ENCODE data around the gene SORL1.
"Not testable (repeated sequence)": the region's sequence is repeated elsewhere in the genome, so short reads cannot be mapped to it uniquely, and the experiment has no call there.

Gene SORL1

DNA sequence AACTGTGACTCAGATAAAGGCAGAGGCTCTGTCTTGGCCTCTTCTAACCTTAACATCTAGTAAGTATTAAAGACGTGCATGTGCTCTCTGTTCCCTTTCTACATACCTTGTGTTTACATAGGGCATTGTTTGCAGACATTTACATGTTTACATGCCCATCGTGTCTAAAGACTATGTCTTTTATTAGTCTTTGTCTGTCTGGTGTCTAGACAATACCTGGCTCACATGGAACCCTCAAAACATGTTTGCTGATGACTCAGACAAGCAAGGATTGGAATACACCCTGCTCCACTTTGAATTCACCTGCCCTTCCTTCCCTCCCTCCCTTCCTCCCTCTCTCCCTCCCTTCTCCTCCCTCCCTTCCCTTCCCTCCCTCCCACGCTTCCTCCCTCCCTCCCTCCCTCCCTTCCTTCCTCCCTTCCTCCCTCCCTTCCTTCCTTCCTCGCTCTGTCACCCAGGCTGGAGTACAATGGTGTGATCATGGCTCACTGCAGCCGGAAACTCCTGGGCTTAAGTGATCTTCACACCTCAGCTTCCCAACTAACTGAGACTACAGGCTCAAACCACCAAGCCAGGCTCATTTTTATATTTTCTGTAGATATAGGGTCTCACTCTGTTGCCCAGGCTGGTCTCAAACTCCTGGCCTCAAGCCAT is 24.4 kb downstream of the SORL1 start:
- no peak for DNase-seq

GRCh38 chr11:121478226-121478894 is 26.2 kb downstream of the SORL1 start:
- no peak for DNase-seq

GRCh38 chr11:121478895-121479697 is 27.0 kb downstream of the SORL1 start:
- DNase-seq, result no peak

- DNase-seq, result no peak
These were observed 27.7 kb downstream of the SORL1 start for GRCh38 chr11:121479698-121480238.

GRCh38 chr11:121481484-121482230 is 29.5 kb downstream of the SORL1 start:
- not testable (repeated sequence) for DNase-seq

- DNase-seq, result no peak
These were observed 30.4 kb downstream of the SORL1 start for GRCh38 chr11:121482231-121483129.

- DNase-seq, result no peak
These were observed 31.8 kb downstream of the SORL1 start for GRCh38 chr11:121483805-121484480.

DNA sequence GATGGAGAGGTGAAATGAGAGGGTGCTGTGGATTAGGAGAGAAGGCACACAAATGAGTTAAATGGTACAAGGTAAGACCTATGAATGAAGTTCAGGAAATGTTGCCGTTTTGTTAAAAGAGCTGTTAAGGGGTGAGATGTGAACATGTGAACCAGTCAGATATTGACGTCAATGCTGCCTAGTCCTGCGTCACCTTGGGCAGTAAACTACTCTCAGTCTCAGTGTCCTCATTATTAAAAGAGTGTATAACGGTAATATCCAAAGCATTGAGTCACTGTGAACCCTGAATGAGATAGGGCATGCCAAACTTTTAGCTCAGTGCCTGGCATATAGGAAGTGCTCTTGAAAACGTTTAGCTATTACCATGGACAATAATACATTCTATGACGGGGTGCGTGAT is 33.1 kb downstream of the SORL1 start:
- DNase-seq, result no peak

GRCh38 chr11:121486054-121486453 is 33.9 kb downstream of the SORL1 start:
- DNase-seq, result no peak

GRCh38 chr11:121487191-121487590 is 35.1 kb downstream of the SORL1 start:
- DNase-seq, result no peak

- DNase-seq, result no peak
These were observed 36.1 kb downstream of the SORL1 start for GRCh38 chr11:121488170-121488569.

DNA sequence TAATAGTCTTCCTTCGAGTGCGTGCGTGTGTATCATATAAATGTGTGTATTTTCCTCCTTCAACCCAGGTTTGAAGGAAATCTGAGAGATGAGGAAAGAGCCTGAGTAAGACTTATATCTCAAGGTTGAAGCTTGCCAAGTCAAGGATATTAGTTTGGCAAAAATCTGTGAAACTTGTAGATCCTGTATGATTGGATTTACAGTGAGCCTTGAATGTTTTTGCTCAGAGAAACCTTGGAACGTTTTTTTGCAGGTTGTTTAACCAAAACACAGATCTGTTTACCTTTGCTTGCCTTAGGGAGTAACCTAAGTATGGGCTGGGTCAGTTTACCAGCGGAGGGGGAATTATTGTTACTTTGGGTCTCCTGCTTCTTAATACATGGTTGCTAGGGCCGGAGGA is 36.5 kb downstream of the SORL1 start:
- DNase-seq, result no peak

GRCh38 chr11:121489823-121490222 is 37.7 kb downstream of the SORL1 start:
- no peak for DNase-seq

DNA sequence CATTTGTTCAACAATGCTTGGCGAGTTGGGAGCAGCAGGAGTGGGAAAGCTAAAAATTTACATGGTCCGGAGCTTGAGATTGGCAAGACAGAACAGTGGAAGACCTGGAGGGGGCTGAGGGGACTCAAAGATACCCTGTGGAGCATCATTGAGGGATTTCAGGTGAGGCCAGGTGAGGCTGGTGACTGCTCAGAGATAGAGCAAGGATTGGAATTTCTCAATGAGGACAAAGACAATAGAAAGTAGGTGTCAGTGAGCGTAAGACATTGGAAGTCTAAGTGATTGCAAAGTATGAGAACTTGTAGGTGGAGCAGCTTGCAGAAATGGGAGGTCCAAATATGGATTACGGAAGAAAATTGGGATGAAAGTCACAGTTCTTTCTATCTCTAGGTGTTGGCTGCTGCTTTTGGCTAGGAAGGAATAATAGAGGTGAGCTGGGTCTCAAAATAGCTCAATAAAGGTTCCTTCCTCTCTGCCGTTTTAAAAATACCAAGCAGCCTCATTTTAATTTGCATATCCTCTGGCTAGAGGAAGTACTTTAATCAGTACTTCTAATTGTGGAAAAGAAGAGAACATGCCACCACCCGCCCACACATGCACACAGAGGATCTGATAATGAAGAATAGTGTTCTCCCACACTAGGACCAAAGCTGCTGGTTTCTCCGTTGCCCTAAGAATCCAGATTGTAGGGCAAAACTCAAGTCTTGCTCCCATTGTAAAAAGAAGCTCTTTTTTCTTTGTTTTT is 42.4 kb downstream of the SORL1 start:
- DNase-seq, result no peak

- DNase-seq, result no peak
These were observed 45.3 kb downstream of the SORL1 start for GRCh38 chr11:121497176-121497998.

GRCh38 chr11:121499405-121499804 is 47.3 kb downstream of the SORL1 start:
- DNase-seq, result no peak

DNA sequence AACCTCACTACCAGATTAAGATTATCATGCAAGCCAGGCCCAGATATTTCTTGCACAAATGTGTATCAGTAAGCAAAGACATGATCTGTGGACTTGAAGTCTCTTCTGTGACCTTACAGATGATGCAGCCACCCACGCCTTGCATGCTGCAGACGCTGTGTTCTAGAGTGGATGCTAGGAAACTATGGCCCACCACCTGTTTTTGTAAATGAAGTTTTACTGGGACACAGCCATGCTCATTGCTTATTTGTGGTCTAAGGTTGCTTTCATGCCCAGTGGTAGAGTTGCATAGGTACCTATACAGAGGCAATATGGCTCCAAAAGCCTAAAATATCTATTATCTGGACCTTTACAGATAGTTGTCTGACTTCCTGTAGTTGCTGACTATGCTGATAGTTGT is 48.2 kb downstream of the SORL1 start:
- no peak for DNase-seq

DNA sequence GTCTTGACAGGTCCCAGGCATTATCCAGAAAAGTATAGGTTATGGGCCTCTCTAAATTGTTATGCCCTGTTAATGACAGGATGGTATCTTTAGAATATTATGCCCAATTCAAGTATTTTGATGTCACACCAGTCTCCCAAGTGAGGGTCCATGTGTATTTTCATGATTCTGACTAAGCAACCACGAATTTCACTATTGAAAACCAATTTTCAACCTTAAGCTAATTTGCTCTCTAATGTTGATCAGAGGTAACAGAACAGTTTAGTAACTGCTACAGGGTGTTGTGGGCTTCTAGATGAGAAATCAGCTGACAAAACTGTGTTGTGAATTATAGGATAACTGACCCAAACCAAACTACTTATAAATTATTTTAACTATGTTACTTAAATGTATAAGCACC is 48.6 kb downstream of the SORL1 start:
- no peak for DNase-seq

DNA sequence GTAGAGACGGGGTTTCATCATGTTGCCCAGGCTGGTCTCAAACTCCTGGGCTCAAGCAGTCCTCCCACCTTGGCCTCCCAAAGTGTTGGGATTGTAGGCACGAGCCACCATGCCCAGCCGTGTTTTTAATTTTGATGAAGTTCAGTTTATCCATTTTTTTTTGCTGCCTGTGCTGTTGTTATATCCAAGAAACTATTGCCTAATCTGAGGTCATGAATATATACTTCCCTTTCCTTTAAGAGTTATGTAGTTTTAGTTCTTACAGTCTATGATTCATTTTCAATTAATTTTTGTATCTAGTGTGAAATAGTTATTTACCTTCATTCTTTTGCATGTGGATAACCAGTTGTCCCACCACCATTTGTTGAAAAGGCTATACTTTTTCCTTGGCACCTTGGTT is 50.9 kb downstream of the SORL1 start:
- no peak for DNase-seq

GRCh38 chr11:121506237-121506636 is 54.1 kb downstream of the SORL1 start:
- not testable (repeated sequence) for DNase-seq

Data from activated CD4-positive, CD25-positive, alpha-beta regulatory T cell treated with anti-CD3 and anti-CD28 coated beads, Interleukin-2, amount 50 U/mL, for 72 hours (primary cell).